NCI-H510A treated with DMSO at 0.1 percent for 48 hours (cell line): ENCODE data around the gene CSKMT.
"Not testable (repeated sequence)": the region's sequence is repeated elsewhere in the genome, so short reads cannot be mapped to it uniquely, and the experiment has no call there.

Experiments
- DNase-seq: peaks from one replicate; lab custom pipeline; 2025; lab: John Stamatoyannopoulos, UW

The CSKMT gene

DNA sequence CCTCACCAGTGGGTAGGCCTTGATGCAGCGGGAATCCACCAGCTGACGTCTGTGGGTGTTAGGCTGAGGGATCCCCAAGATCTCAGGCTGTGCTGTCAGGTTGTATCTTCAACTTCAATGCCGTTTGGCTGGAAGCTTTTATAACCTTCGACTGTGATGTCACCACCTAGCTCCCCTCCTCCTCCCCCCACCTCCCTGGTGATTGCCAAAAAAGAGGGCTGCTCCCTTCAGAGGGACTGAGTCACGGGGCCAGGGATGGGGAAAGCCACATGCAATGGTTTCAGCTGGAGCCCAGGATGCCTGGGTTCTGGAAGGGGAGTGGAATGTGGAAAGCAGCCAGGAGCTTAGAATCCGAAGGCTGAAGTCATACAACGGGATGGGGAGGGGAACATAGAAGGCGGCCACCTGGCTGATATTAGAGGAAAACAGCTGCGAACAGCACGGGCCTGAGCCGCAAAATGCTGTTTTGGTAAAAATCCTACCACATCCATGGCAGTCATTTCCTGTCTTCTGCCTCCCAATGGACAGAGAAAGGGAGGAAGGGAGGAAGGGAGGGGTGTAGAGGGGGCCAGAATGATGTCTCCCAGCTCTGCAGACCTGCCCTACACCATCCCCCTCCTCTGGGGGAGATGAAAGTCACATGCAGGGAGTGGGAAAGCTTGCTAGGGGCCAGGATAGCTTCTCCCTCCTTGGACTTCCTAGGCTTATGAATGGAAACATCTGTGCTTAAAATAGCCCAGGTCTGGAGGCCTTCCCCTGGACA is 24.5 kb downstream of the CSKMT start, which contains the start of gene LRRN4CL:
Gene LRRN4CL, minus strand, starts transcription at position 110 of the 763 bp plus-strand sequence. CDS start 1,022 bp downstream, outside the sequence.
- DNase-seq: no peak

DNA sequence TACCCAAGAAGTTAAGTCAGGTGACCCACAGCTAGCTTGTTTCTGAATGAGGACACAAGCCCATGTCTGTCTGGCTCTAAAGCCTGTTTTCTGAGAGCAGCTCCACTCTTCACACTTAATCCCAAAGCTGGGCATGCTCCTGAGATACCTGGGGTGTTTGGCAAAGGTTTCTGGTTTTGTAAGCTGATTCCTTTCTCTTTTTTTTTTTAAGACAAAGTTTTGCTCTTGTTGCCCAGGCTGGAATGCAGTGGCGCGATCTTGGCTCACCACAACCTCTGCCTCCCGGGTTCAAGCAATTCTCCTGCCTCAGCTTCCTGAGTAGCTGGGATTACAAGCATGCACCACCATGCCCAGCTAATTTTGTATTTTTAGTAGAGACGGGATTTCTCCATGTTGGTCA is 28.5 kb downstream of the CSKMT start:
- DNase-seq: not testable (repeated sequence)

DNA sequence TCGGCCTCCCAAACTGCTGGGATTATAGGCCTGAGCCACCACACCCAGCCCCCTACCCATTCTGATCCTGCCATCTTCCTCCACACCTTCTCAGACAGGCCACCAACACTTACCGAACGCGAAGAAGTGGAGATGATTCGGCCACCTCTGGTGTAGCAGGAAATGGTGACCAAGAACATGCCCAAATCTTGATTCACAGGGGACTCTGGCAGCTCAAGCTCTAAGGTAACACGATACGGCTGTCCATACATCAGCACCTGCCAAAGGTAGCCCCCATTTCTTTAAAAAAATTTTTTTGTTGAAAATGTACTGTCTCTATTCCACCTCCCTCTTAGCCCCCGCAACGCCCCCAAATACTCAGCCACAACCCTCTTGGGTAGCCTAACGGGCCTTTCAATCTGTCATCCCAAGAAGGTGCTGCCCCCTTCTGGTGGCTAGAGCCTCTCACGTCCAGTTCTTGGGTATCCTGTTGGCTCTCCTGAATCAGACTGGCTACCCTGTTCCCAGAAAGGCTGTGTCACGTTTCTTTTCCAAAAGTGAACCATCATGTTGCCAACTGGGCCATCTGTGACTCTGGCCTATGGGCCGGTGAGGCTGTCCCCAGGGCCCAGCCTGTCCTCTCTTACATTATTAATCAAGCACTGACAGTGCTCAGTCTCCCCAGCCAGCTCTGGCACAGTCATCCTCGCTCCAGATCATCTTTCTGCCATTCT is 29.5 kb downstream of the CSKMT start:
- peak; percentile 79 for DNase-seq

DNA sequence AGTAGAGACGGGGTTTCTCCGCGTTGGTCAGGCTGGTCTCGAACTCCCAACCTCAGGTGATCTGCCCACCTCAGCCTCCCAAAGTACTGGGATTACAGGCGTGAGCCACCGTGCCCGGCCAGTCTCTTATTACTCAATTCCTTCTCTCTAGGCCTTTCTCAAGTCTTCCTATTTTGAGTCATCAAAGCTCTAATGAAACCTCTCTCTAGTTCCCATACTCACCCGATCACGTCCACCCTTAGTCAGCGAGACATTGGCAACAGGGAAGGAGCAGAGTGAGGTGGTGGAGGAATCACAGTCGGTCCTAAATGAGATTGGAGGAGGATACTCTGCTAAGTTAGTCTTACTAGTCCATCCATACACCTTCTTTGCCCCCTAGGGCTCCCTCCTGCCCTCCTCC is 37.1 kb downstream of the CSKMT start:
- no peak for DNase-seq

DNA sequence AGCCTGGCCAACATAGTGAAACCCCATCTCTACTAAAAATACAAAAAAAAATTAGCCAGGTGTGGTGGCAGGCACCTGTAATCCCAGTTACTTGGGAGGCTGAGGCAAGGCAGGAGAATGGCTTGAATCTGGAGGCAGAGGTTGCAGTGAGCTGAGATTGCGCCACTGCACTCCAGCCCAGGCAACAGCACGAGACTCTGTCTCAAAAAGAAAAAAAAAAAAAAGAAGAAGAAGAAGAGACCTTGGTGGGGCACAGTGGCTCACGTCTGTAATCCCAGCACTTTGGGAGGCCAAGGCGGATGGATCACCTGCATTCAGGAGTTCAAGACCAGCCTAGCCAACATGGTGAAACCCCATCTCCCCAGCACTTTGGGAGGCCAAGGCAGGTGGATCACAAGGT is 38.8 kb downstream of the CSKMT start:
- DNase-seq: not testable (repeated sequence)

DNA sequence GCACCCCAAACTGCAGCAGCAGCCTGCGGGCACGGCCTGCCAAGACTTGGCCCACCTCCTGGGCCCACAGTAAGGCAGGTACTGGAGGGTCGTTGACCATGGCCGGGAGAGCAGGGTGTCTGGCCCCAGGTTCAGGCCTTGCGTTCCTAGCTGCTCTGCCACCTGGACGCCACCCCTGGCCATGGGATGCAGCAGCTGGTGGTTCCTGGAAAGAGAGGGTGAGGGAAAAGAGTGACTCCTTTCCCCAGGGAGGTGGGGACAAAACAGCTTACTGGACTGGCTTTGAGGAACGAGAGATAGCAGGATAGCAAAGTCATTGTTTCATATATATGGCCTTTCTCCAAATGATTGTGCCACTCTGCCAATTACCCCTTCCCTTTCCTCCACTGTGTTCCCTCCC is 40.3 kb downstream of the CSKMT start:
- peak; percentile 22 for DNase-seq

DNA sequence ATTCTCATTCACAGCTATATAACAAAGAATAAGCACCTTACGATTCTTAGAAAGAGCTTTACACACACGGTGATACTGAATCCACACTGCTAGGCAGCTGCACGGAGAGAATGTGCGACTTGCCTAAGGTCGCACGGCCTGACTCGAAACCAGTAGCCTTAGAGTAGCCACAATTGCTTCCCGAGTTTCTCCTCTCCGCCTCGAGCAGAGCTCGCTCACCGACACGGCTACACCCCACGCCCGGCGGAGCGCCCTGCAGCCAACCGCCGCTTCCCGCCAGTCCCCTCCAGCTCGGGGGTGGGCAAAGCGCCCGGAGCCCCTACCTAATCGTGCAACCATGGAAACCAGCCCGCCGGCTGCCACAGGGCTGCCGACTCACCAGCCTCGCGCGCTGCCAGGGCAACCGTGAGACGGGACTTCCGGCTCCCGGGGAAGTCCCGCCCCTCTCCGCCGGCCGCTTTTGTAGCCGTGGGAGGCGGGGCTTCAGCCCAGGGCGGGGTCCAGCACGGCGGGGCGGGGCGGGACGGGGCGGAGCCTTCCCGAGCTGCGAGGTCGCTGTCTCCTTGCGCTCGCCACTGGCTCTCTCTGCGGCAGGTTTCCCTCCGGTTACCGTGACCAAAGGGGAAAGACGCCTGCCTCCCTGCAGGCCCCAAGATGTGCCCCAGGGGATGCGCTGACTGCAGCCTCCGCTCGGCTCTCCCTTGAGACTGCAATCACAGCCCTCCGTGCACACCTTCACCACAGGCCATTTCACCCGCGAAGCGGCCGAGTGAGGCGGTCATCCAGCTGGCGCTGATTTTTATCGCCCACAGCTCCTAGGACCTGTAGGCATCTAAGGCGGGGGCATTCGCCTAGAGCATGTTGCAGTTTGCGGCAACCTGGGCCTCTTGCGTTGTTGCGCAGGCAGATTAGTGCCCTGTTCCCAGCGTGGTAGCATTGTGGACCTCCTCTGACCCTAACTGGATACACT is 41.1 kb downstream of the CSKMT start:
- DNase-seq: peak; percentile 86

DNA sequence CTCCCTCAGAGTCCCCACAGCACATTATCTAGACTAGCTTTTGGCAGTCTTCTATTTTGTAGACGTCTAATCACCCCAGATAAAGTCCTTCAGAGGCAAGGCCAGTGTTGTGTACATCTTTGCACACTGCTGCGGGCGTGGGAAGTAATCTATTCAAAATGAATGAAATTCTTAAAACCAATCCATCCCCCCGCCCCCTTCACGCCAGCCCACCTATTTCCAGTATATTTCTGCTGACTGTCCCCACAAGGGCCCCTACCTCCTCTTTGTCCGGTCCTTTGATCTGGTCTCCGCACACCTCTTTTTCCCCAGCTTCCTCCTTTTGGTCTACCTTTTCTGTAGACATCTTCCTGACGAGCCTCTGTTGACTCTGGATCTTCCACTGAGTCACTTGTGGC is 41.7 kb downstream of the CSKMT start:
- no peak for DNase-seq

DNA sequence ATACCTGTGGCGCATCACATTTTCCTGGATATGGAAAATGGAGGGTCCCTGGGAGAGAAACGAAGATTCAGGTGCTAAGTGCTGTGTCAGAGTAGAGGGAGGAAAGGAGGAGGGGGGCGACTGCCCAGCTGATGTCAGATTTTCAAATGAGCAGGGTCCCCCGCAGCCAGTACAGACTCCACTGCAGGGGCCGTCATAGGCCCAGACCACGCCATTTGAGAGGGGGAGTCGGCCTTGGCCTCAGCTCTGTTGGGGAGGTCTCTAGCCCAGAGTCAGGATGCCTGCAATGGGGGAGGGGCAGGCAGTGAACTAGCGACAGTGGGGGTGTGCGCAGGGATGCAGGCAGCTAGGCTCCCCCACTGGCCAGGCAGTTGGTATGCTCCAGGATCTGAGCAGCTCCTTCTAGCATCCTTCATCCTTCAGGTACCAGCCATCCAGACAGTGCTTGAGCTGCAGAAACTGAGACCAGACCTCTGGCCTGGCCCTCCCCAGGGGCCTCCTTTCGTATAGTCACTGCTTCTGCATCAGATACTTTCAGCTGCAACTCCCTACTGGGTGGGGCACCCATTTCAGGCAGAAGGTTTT is 42.3 kb downstream of the CSKMT start, which contains the start of the genes BSCL2 and GNG3:
Gene BSCL2, minus strand, starts transcription at position 148 of the 585 bp plus-strand sequence. CDS start 229 bp downstream, outside the sequence.
Gene GNG3, plus strand, starts transcription at position 400 of the 585 bp plus-strand sequence. CDS start 620 bp downstream, outside the sequence.
- no peak for DNase-seq

DNA sequence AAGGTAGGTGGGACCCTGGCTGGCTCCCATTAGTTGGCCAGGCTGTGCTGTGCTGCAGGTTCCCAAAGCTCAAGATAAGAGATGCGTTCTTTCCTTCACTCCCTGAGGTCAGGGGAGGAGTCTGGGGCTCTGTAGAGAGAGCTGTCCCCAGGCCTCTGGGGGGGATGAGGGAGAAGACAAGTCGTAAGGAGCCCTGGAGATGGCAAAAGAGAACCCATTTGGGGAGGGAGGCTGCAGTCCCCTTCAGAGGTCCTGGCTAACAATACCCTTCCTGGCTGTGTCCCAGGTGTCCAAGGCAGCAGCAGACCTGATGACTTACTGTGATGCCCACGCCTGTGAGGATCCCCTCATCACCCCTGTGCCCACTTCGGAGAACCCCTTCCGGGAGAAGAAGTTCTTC is 43.3 kb downstream of the CSKMT start:
- DNase-seq: no peak

DNA sequence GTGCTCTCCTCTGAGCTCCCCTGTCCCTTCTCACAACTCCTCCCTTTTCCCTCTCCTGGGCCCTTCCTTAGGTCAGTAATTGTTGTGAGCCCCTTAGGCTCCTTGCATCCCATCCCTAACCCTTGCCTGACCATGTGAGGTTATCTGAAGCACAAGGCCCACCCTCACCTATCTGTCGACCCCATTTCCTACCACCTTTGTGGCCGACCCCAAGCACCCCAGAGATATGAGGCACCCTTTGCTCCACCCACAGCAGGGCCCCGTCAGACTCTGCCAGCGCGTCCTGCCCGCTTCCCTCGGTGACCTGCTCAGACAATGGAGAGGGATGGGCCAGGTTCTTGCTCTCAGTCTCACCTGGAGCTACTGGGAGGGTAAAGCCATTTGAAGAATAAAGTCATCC is 43.7 kb downstream of the CSKMT start:
- peak; percentile 82 for DNase-seq

DNA sequence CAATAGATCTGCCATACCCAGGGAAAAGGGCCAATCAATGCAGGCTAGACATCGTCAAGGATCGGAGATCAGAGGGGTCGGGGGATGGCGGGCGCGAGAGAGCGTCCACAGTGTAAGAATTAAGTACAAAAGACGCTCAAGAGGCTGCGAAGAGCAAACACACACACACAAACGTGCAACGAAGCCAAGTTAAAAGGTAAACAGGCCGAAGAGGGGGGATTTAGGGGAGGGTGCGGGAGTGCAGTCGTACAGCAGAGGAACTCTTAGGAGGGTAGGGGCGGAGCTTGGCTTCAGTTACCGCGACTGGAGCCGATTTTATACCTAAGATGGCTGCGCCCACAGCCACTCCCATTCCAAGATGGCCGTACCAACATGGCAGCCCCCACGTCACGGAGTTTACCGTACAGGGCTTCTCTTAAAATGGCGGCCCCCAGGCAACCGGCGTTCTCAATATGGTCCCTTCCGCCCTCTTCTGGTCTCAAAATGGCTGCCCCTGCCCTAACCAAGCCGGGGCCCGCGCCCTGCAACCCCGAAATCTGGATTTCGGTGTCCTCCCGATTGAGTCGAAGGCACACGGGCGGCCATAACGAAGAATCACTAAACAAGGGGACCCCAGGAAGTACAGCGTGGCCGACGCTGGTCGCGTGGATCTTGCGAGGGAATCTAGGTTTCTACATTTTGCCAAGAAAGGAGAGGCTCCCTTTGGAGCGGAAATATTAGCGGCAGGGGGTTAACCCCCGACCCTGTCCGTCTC is 44.3 kb downstream of the CSKMT start:
- DNase-seq: peak; percentile 97

DNA sequence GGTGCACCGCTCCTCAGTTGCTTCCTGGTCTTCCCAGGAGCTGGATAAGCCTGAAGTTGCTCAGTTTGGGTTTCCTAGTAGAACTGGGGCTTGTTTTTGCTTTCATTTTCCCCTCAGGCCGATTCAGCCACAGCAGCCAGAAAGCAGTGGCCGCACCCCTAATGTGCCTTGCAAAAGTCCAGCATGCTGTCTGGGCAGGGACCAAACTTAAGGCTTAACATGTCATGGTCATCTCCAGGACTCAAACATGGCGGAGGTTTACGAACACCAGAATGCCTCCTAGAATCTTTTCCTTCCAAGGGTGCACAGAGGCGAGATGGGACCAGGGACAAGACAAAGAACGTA is 44.9 kb downstream of the CSKMT start:
- DNase-seq: no peak

DNA sequence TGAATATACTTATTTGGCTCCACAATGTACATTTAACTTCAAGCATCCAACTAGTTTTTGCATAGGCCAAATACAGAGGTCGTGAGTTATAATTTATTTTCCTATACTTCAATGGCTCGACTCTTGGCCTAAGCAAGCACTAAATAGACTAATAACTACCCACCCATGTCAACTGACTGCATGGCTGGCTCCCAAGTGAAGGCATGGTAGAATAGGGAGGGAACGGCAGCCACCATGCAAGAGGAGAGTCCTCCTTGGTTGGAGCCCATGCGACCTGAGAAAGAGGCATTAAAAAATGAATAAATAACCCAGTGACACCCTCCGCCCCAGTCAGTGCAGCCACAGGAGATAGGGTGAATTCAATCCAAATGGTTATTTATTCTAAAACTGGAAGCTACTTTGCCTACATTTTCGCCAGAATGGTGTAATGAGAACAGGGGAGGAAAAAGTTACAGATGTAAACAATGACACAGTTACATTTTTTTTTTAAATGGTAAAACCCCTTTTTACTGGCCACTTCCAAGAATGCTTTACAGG is 47.2 kb downstream of the CSKMT start:
- no peak for DNase-seq

DNA sequence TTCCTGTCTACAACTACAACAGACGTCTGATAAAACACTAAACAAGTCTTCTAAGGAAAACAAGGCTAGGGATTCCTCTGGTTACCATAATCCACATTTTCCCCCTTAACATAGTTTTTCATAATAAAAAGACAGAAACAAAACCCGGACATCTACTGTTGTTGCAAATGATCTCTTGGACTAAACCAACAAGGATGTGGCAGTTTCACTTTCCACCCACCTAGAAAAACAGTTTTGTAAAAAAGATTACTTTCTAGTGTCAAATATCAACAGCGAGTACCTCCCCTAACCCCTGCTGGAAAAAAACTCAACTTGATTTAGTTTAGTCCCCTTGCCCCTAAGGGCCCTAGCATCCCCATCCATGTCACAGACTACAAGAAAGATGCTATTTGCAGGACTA is 47.7 kb downstream of the CSKMT start:
- DNase-seq: no peak

DNA sequence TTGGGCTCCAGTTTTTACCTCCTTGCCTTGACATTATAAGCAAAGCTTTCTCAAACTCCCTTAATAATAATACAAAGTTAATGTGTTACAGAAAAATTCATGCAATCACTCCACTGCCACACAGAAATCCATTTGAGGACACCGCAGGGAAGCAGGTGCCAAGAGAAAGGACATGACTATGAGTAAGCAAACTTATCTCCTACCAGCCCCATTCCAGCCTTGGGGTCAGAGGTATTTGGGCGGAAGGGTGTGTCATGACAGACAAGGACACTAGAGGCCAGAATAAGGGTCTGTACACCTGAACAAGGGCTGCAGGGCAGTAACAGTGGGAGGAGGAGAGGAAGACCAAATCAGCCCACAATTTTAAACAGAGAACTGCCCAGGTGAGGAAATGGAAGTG is 48.2 kb downstream of the CSKMT start:
- no peak for DNase-seq

DNA sequence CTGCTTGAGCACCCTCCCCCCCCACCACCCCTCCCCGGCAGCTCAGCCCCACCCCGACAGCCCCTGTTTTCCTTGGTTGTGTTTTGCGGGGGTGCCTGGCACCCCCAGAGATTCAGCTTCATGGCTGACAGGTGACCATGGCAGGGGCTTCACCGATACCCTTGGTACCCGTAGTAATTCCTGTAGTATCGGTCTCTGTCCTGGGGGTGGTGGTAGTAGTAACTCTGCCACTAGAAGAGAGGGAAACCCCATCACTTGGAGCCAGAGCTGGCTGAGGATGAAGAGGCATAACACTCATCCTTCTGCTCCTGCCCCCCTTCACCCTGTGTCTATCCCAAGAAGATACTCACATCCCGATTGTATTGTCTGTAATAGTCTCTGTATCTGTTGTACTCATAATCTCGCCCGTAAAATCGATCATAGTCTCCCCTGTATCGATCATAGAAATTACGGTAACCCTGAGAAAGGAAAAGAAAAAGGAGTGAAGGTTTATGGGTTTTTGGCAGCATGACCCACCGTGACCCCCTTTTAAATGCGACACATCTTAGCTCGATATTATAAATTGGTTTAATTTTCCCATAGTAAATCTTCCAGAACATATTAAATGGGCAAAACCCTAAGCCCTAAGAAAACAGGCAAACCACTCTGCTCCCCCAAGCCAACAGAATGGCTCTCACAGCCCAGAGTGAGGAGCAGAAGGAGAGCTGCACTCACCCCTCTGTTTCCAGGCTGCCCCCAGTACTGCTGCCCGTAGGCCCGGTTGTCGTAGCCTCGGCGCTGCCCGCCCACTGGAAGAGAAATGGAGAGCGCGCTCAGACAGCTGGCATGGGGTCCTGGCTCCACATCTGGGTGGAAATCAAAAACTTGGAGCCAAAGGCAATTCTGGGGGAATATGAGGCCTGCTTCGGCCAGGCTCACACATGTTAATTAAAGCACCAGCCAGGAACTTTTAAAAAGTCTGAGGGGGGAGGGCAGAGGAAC is 50.3 kb downstream of the CSKMT start:
- no peak for DNase-seq

DNA sequence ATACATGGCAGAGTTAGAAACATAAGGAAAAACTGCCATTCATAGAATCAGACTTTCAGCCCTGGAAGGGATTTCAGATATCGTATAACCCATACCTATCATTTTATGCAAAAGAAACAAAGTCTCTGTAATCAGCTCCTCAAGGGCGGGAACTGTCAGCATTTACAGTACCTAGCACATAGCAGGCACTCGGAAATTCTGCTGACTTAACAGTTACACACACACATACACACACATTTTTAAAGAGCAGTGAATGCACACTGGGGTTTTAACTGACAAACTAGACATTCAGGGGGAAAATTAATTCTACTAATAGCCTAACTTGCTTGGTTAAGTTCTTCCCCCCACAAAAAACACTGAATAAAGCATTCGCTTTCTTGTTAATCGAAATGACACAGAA is 51.1 kb downstream of the CSKMT start:
- DNase-seq: no peak

DNA sequence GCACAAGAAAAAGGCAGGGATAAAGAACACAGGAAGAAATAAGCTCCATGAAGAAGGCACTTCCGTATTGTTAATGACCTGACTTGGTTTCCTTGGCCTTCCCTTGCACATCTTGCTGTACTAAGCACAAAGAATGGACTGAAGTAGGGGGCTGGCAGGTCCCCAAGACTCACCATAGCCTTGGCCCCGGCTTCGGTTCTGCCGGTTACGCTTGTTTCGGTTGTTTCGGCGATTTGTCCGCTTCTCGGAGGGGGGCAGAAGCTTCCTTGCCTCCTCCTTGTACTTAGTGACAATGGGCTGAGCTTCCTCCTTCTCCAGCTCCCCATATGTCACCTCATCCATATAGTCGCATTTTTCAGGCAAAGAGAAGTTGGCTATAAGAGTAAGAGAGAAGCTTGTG is 51.7 kb downstream of the CSKMT start:
- DNase-seq: no peak
